IPS-15b (cell line): ENCODE data around the gene NDST1.

ENCODE experiments used
- H3K27me3 ChIP-seq: one replicate; pipeline ENCODE4 v1.6.1; 2013; ENCODE audit warnings: low read length; ENCODE audit not compliant: control insufficient read depth, insufficient read depth
- H3K36me3 ChIP-seq: one replicate; pipeline ENCODE4 v1.6.1; 2013; ENCODE audit warnings: low read length; ENCODE audit not compliant: control insufficient read depth, insufficient read depth
- H3K4me1 ChIP-seq: one replicate; pipeline ENCODE4 v1.6.1; 2013; ENCODE audit warnings: mild to moderate bottlenecking, low read length; ENCODE audit not compliant: control insufficient read depth, insufficient read depth
- H3K4me3 ChIP-seq: one replicate; pipeline ENCODE4 v1.5.1; 2013; ENCODE audit warnings: low read depth, low read length
- H3K9ac ChIP-seq: one replicate; pipeline ENCODE4 v1.6.1; 2013; ENCODE audit warnings: low read depth, mild to moderate bottlenecking, low read length
- H3K9me3 ChIP-seq: one replicate; pipeline ENCODE4 v1.6.1; 2013; ENCODE audit warnings: mild to moderate bottlenecking, low read length; ENCODE audit not compliant: control insufficient read depth, insufficient read depth

Gene NDST1

DNA sequence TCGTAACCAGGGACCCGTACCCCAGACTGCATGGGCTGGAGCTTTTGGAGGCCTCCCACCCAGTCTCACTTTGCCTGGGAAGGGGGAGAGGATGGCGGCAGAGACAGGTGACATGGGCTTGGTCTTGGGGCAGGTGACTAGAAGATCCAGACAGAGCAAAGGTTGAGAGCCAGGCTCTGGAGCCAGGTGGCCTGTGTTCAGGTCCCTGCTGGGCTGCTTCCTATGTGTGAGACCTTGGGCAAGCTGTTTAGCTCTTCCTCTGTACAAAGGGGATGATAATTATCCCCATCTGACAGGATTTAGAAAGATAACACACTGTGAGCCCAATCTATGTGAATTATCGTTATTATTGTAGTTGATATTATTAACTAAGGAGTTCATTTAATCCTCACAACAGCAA, 16.1 kb upstream of the NDST1 start:
- Histone ChIP-seq H3K4me3 (no peak overlapping the region), H3K36me3 (peaks cover 7% of the 10 kb centered on the region), H3K27me3 (no peaks in the 10 kb centered on the region), H3K4me1 (peaks cover 38% of the 10 kb centered on the region), H3K9ac (no peak overlapping the region), H3K9me3 (no peaks in the 10 kb centered on the region)

GRCh38 chr5:150492621-150493020, 15.3 kb upstream of the NDST1 start:
- no peaks in the 10 kb centered on the region for H3K27me3 ChIP-seq
- H3K9me3 ChIP-seq, result no peaks in the 10 kb centered on the region
- peaks cover 7% of the 10 kb centered on the region for H3K36me3 ChIP-seq
- no peak overlapping the region for H3K4me3 ChIP-seq
- H3K4me1 ChIP-seq, result peaks cover 36% of the 10 kb centered on the region
- no peak overlapping the region for H3K9ac ChIP-seq

GRCh38 chr5:150496098-150496497, 11.8 kb upstream of the NDST1 start:
- peaks cover 24% of the 10 kb centered on the region for H3K4me1 ChIP-seq

DNA sequence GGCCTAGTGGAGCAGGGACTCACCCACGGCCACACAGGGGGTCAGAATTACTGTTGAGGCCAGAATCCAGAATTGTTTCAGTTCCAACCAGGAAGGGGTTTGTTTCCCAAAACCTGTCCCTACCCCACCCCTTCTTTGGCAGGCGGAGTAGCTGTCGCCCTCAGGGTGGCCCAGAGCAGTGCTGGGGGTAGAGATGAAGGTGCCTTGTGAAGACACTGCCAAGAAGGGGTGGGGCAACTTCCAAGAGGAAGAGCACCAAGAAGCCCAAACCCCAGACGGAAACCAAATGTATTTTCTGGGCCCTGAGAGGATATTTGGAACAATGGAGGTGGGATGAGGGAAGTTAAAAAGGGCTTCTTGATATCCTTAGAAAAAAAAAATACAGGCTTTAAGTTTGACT, 11.4 kb upstream of the NDST1 start:
- Histone ChIP-seq H3K36me3 (no peaks in the 10 kb centered on the region), H3K27me3 (no peaks in the 10 kb centered on the region), H3K4me3 (no peak overlapping the region), H3K4me1 (peaks cover 20% of the 10 kb centered on the region), H3K9me3 (no peaks in the 10 kb centered on the region), H3K9ac (no peak overlapping the region)

More at GRCh38 chr5:150496098-150496497, 11.8 kb upstream of the NDST1 start:
- H3K36me3 ChIP-seq, result no peaks in the 10 kb centered on the region
- H3K9me3 ChIP-seq, result no peaks in the 10 kb centered on the region
- no peaks in the 10 kb centered on the region for H3K27me3 ChIP-seq
- no peak overlapping the region for H3K4me3 ChIP-seq
- no peak overlapping the region for H3K9ac ChIP-seq

- Histone ChIP-seq H3K36me3 (no peaks in the 10 kb centered on the region), H3K9ac (no peak overlapping the region), H3K4me3 (no peak overlapping the region), H3K27me3 (no peaks in the 10 kb centered on the region), H3K4me1 (peaks cover 20% of the 10 kb centered on the region), H3K9me3 (no peaks in the 10 kb centered on the region)
Measured at GRCh38 chr5:150497274-150497988, 10.5 kb upstream of the NDST1 start.

GRCh38 chr5:150497989-150498317, 10.0 kb upstream of the NDST1 start:
- peaks cover 20% of the 10 kb centered on the region for H3K4me1 ChIP-seq
- H3K9ac ChIP-seq, result peak overlapping the region; percentile 28
- H3K9me3 ChIP-seq, result no peaks in the 10 kb centered on the region
- no peak overlapping the region for H3K4me3 ChIP-seq
- no peaks in the 10 kb centered on the region for H3K36me3 ChIP-seq
- H3K27me3 ChIP-seq, result no peaks in the 10 kb centered on the region

GRCh38 chr5:150498501-150498900, 9.4 kb upstream of the NDST1 start:
- H3K4me3 ChIP-seq, result no peak overlapping the region
- no peaks in the 10 kb centered on the region for H3K9me3 ChIP-seq
- no peaks in the 10 kb centered on the region for H3K36me3 ChIP-seq
- H3K4me1 ChIP-seq, result peaks cover 20% of the 10 kb centered on the region
- H3K9ac ChIP-seq, result peak overlapping the region; percentile 28
- no peaks in the 10 kb centered on the region for H3K27me3 ChIP-seq

DNA sequence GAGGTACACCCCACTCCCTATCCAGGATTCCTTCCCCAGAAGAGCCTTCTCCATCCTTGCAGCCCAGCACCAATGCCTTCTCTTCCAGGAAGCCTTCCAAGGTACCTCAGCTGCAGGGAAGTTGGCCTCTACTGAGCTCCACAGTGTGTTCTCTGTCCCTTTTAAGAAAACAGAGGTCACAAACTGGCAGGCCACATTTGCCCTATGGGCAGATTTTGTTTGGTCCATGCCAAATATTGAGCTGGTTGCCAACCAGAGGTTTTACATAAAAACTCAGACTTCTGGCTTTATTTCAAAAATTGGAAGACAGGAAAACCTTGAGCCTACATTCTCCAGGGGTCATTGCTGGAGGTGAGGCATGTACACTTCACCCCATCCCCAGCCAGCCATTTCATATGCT, 9.0 kb upstream of the NDST1 start:
- H3K9me3 ChIP-seq, result no peaks in the 10 kb centered on the region
- H3K27me3 ChIP-seq, result no peaks in the 10 kb centered on the region
- H3K9ac ChIP-seq, result no peak overlapping the region
- no peak overlapping the region for H3K4me3 ChIP-seq
- no peaks in the 10 kb centered on the region for H3K36me3 ChIP-seq
- H3K4me1 ChIP-seq, result peaks cover 20% of the 10 kb centered on the region

- Histone ChIP-seq H3K9me3 (no peaks in the 10 kb centered on the region), H3K36me3 (no peaks in the 10 kb centered on the region), H3K4me1 (peaks cover 20% of the 10 kb centered on the region), H3K27me3 (no peaks in the 10 kb centered on the region), H3K4me3 (no peak overlapping the region), H3K9ac (no peak overlapping the region)
Measured at GRCh38 chr5:150499437-150499956, 8.4 kb upstream of the NDST1 start.

GRCh38 chr5:150500328-150500841, 7.5 kb upstream of the NDST1 start:
- Histone ChIP-seq H3K36me3 (no peaks in the 10 kb centered on the region), H3K27me3 (no peaks in the 10 kb centered on the region), H3K4me1 (peaks cover 20% of the 10 kb centered on the region), H3K9me3 (no peaks in the 10 kb centered on the region), H3K9ac (no peak overlapping the region), H3K4me3 (no peak overlapping the region)

- no peaks in the 10 kb centered on the region for H3K27me3 ChIP-seq
- H3K9me3 ChIP-seq, result no peaks in the 10 kb centered on the region
- H3K9ac ChIP-seq, result no peak overlapping the region
- no peaks in the 10 kb centered on the region for H3K36me3 ChIP-seq
- H3K4me3 ChIP-seq, result no peak overlapping the region
- H3K4me1 ChIP-seq, result peaks cover 20% of the 10 kb centered on the region
Measured at GRCh38 chr5:150500905-150501304, 7.0 kb upstream of the NDST1 start.

DNA sequence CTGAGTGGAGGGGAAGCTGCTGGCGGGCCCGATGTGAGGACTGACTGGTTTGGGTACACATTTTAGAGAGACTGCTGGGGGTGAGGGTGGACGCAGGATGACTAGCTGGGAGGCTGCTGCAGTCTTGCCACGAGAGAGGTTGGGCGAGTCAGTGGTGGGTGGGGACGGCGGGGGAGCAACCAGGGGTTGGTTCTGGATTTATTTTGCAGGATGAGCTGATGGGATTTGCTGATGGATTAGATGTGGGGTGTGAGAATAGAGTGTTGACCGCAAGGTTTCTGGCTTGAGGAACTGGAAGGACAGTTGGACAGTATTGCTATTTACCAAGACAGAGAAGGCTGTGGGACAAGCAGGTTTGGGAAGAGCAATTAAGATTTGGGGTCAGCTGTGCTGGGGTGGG, 5.8 kb upstream of the NDST1 start:
- Histone ChIP-seq H3K4me3 (no peak overlapping the region), H3K36me3 (no peaks in the 10 kb centered on the region), H3K9ac (no peak overlapping the region), H3K27me3 (no peaks in the 10 kb centered on the region), H3K4me1 (peaks cover 17% of the 10 kb centered on the region), H3K9me3 (no peaks in the 10 kb centered on the region)
